Naive B cell (primary cell): ENCODE data around the gene RBM33. TPM values are rescaled to one million over a fixed set of nuclear protein-coding genes. Genes with fewer than 3 reads are reported as not detected.

Experiments used
- ATAC-seq, 2 donors: fragments of 150-1000 bp; cut with Tn5 transposase; 2 replicates each; pipeline ENCODE4 v1.10.0; 2021; ENCODE audit warnings: low read depth in 2 of 2, mild to moderate bottlenecking in 2 of 2, moderate library complexity in 2 of 2
- DNase-seq: peaks from one replicate; pipeline ENCODE4 v3.0.0; 2022
- H3K27ac Mint-ChIP-seq, 6 donors: one replicate each; pipeline ENCODE4 v1.8.0; 2020 to 2022; ENCODE audit warnings: mild to moderate bottlenecking in 6 of 6, mixed read lengths in 6 of 6, moderate library complexity in 5 of 6, inconsistent platforms in 2 of 6
- H3K27me3 Mint-ChIP-seq, 3 donors: one replicate each; pipeline ENCODE4 v1.8.0; 2021 to 2022; ENCODE audit warnings: mixed read lengths in 3 of 3, mild to moderate bottlenecking in 1 of 3
- H3K36me3 Mint-ChIP-seq, 2 donors: one replicate each; pipeline ENCODE4 v1.8.0; 2020 to 2022; ENCODE audit warnings: mixed read lengths in 2 of 2, inconsistent platforms in 1 of 2, mild to moderate bottlenecking in 1 of 2
- H3K4me1 Mint-ChIP-seq, 3 donors: one replicate each; pipeline ENCODE4 v1.8.0; 2020 to 2022; ENCODE audit warnings: mixed read lengths in 3 of 3, inconsistent platforms in 1 of 3, mild to moderate bottlenecking in 1 of 3, moderate library complexity in 1 of 3
- H3K4me3 Mint-ChIP-seq, 8 donors: one replicate each; pipeline ENCODE4 v1.8.0; 2020 to 2022; ENCODE audit warnings: mild to moderate bottlenecking in 8 of 8, mixed read lengths in 8 of 8, moderate library complexity in 8 of 8, inconsistent platforms in 2 of 8
- H3K9me3 Mint-ChIP-seq, 7 donors: one replicate each; pipeline ENCODE4 v1.8.0; 2020 to 2022; ENCODE audit warnings: mixed read lengths in 7 of 7, mild to moderate bottlenecking in 5 of 7, inconsistent platforms in 2 of 7, moderate library complexity in 1 of 7
- polyA plus RNA-seq, 6 donors: library from polyadenylated mRNA; unstranded; fragments of 300-500 nt; fragmentation: Illumina TruSeq; gene quantifications; one replicate each; pipeline ENCODE4 v1.2.3, GENCODE V29; 2021; ENCODE audit warnings: low read depth in 6 of 6

Gene RBM33
- polyA plus RNA-seq, 6 donors from 2014 or later = 26.1 to 87.0 (median 44.6) TPM

DNA sequence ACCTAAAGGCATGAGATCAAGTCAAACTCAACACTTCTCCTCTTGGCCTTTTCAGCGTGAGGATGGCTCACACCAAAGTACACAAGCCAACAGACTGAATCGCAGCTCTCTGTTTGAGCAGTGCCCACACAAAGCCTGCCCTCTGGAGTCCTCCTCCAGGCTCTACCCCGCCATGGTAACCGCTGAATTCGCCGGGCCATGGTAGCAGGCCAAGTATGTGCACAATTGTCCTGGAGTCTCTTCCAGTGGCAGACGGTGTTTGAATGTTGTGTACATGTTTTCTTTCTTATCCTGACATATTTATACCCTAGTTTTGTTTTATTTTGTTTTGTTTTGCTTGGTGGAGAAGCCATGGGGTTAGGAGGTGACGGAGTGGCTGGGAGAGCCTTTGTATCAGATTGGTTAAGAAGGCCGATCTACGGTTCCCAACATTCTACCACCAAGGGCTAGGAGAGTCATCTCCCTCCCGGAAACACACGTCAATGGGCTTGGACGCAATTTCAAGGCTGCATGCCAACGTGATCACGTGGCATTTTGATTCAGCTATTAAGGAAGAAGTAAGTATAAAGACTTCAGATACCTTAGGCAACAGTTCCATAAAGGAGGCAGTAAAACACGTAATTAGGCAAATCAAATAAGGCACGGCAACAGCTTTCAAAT is 179.9 kb downstream of the RBM33 start:
- Mint-ChIP-seq H3K36me3 (no peaks in the 10 kb centered on the region), H3K27me3 (peaks cover 43 to 87% (median 48%) of the 10 kb centered on the region in 3 donors), H3K27ac (no peak overlapping the region), H3K4me1 (no peaks in the 10 kb centered on the region), H3K4me3 (no peak overlapping the region), H3K9me3 (no peaks in the 10 kb centered on the region)
- no peak for DNase-seq
- ATAC-seq = no peak

DNA sequence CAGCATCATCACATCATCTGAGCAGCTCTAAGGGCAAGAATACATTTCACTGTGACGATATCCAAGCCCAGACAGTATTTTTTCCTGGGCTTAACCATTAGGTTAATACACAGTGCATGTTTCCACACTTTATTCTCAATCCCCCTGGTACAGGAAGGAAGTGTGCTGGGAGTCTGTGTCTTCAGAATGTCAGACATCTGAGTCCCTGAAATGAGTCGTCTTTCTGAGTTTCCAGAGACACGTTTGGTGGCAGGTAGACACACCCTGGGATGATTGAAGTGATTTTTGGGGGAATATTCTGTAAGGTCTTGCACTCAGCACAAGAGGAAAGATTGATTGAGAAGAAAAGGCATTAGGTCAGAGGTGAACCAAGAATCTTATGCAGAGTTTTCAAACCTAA is 180.9 kb downstream of the RBM33 start:
- Mint-ChIP-seq H3K4me1 (no peaks in the 10 kb centered on the region), H3K27ac (peak overlapping the region in 1 of 6 donors; percentile 10), H3K9me3 (no peaks in the 10 kb centered on the region), H3K27me3 (peaks cover 43 to 82% (median 49%) of the 10 kb centered on the region in 3 donors), H3K4me3 (no peak overlapping the region), H3K36me3 (no peaks in the 10 kb centered on the region)
- DNase-seq = no peak
- no peak for ATAC-seq

DNA sequence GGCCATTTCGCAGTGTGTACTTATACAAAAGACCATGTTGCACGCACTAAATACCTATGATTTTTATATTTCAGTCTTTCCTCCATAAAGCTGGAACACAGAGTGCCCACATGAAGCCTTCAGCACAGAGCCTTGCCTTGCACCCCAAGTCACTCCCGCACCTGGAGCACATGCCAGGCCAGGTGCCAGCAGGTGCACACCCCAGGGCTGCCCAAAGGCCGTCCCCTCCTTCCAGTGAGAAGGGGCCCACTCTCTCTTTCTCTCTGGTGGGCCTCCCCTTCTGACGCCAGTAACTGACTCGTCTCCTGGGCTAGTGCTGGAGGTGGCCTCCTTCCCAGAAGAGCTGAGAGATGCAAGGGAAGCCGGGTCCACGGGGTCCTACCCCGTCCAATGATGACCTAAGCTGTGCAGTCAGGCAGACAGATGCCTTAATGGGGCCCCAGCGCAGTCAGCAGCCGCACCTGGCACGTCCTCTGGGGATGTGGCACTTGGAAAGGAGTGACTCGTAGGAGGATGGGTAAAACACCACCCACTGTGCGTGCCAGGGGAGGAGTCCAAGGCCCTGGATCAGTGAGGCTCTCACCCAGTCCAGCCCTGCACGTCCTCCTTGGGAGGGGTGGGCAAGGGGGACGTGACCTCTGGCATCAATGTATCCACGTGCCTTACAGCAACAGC is 185.5 kb downstream of the RBM33 start:
- DNase-seq (no peak), ATAC-seq (no peak)
- H3K27me3 Mint-ChIP-seq = peaks cover 21 to 52% (median 37%) of the 10 kb centered on the region in 3 donors
- H3K4me1 Mint-ChIP-seq = no peaks in the 10 kb centered on the region
- H3K4me3 Mint-ChIP-seq = no peak overlapping the region
- H3K9me3 Mint-ChIP-seq = no peaks in the 10 kb centered on the region
- no peaks in the 10 kb centered on the region for H3K36me3 Mint-ChIP-seq
- no peak overlapping the region for H3K27ac Mint-ChIP-seq

Other genes with a start within 250 kb of the RBM33 start
- gene EN2, start 186.5 kb upstream of the RBM33 start, polyA plus RNA-seq = not detected
- gene CNPY1, start 98.1 kb upstream of the RBM33 start, polyA plus RNA-seq = not detected
- gene SHH, start 167.8 kb downstream of the RBM33 start, polyA plus RNA-seq = under 1 TPM in 1 of 6 donors, not detected in 5; 0.17 TPM